Aorta (tissue), 5 donors: ENCODE measurements around the gene ATP6V1G2. TPM values are rescaled to one million over a fixed set of nuclear protein-coding genes. Genes with fewer than 3 reads are reported as not detected.
"Not testable (repeated sequence)": the region's sequence is repeated elsewhere in the genome, so short reads cannot be mapped to it uniquely, and the experiment has no call there.

ENCODE experiments used
- ATAC-seq: fragments of 200-7000 bp; cut with Tn5 transposase; one replicate; pipeline ENCODE4 v1.9.1; 2022; ENCODE audit warnings: moderate library complexity; ENCODE audit not compliant: low FRiP score
- DNase-seq, 2 donors: peaks; one replicate each; pipeline ENCODE4 v3.0.0-alpha.2; 2020
- H3K27ac ChIP-seq, 2 donors: one replicate each; pipeline ENCODE4 v1.5.1; 2013; ENCODE audit warnings: low read length in 2 of 2, mild to moderate bottlenecking in 2 of 2, moderate library complexity in 2 of 2, control low read depth in 1 of 2, inconsistent platforms in 1 of 2, low read depth in 1 of 2
- H3K27me3 ChIP-seq, 2 donors: one replicate each; pipeline ENCODE4 v1.6.1; 2013; ENCODE audit warnings: control low read depth in 1 of 2, low read length in 1 of 2, mild to moderate bottlenecking in 1 of 2, moderate library complexity in 1 of 2; ENCODE audit not compliant: insufficient read depth in 2 of 2, control insufficient read depth in 1 of 2
- H3K36me3 ChIP-seq, 2 donors: one replicate each; pipeline ENCODE4 v1.6.1; 2013; ENCODE audit warnings: control low read depth in 1 of 2, low read length in 1 of 2, mild to moderate bottlenecking in 1 of 2; ENCODE audit not compliant: insufficient read depth in 2 of 2, control insufficient read depth in 1 of 2
- H3K4me1 ChIP-seq, 2 donors: one replicate each; pipeline ENCODE4 v1.6.1; 2013; ENCODE audit warnings: low read length in 2 of 2, control low read depth in 1 of 2, mild to moderate bottlenecking in 1 of 2, moderate library complexity in 1 of 2; ENCODE audit not compliant: insufficient read depth in 2 of 2, control insufficient read depth in 1 of 2
- H3K4me3 ChIP-seq, 2 donors: one replicate each; pipeline ENCODE4 v1.5.1; 2013; ENCODE audit warnings: low read length in 2 of 2, control low read depth in 1 of 2, mild to moderate bottlenecking in 1 of 2
- H3K9me3 ChIP-seq: one replicate; pipeline ENCODE4 v1.6.1; 2013; ENCODE audit warnings: mild to moderate bottlenecking, low read length; ENCODE audit not compliant: control insufficient read depth
- WGBS, 2 donors: extraction: QIAGEN DNeasy Blood & Tissue Kit; methylation state at CpG; one replicate each; pipeline ENCODE4 v1.1.7; 2013; 5-methylcytosine and 5-hydroxymethylcytosine counted together
- intact Hi-C, 2 donors: fragments of 100-400 bp; cut with DNase I; formaldehyde crosslinking; loops; one replicate each; pipeline versions ENCODE4 v1.14.2 to v1.15.0; 2022
- polyA plus RNA-seq, 2 donors: library from polyadenylated mRNA; stranded (reverse); fragments of 200-250 nt; gene quantifications; one replicate each; pipeline ENCODE4 v1.2.3, GENCODE V29; 2013
- total RNA-seq, 2 donors: library from RNA; stranded (reverse); fragmentation: NEBNext Ultra II Directional; extraction: Animal tissue kit (Norgen Biotek cat#: 25700); gene quantifications; one replicate each; pipeline ENCODE4 v1.2.1, GENCODE V29; 2021
- donor health status: healthy with polysubstance abuse.
- donor health status: Bipolar disorder and iron deficiency.
- donor health status: DM: no; HTN: no; CAD: no.
- donor health status: DM: no; HTN: no; CAD: no.
- donor health status: DM: yes; HTN: yes; CAD: no.

Gene ATP6V1G2
- total and polyA plus RNA-seq, 4 donors, result 1.3 to 1.8 (median 1.5) TPM

DNA sequence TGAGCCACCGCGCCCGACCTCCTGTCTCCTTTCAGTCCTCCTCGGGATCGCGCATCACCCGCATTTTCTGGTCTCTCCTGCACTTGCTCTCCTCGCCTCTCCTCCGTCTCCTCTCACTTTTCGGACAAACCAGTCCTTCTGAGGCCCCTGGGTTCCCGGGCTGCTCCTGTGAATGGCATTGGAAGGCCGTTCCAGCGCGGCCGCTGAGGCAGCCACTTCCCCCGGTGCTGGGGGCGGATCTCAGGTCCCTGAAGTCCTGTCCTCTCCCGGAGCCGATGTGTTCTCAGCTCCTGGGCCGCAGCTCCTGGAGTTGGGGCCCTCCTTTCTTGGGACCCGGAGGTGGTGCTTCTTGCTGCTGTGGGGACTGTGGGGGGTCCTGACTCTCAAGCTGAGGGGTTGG is 47.7 kb downstream of the ATP6V1G2 start:
- ATAC-seq, result no peak
- H3K4me3 ChIP-seq, result no peak overlapping the region
- intact Hi-C loops, result loop anchor here in 1 of 2 donors (5.0 kb wide), 1 partner anchor 99 kb away; no protein-coding TSS in a partner anchor
- no peaks in the 10 kb centered on the region for H3K27me3 ChIP-seq
- H3K27ac ChIP-seq, result no peak overlapping the region
- no peak for DNase-seq
- no peaks in the 10 kb centered on the region for H3K9me3 ChIP-seq
- peaks cover 0 to 1% of the 10 kb centered on the region in 2 donors for H3K4me1 ChIP-seq
- no peaks in the 10 kb centered on the region for H3K36me3 ChIP-seq
- WGBS, 2 donors, result 6 to 13% methylated on average over 21 of the region's 21 CpGs

DNA sequence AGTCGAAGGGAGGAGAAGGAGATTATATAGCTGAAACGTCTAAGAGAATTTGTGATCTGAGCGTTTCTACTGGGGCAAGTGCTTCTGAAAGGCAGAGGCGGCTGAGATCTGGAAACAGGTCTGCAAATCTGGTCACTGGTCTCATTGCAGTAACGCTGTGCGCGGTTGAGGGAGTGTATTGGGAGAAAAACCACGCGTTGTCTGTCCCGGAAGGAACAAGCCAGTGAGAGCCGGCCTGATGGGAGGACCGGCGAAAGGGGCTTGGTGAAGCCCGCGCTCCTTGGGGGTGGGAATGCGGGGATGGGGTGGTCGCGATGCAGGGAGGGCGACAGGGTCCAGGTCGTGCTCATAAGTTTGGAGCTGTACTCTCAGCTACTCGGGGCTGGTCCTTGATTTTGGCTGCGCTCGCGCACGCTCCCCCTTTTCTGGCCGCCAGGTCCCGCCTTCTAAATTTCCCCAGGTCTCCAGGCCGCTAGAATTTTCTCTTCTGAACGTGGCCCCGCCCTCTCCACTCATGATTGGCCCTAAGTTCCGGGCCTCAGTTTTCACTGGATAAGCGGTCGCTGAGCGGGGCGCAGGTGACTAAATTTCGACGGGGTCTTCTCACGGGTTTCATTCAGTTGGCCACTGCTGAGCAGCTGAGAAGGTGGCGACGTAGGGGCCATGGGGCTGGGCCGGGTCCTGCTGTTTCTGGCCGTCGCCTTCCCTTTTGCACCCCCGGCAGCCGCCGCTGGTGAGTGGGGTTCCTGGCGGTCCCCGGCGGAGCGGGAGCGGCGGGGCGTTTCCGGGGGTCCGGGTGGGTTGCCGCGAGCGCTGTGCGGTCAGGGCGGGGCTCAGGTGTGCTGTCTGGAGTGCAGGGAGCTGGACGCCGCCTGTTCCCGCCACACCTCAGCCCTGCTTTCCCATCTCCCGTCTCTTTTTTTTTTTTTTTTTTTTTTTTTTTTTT is 48.6 kb downstream of the ATP6V1G2 start, which contains the start of gene MICB:
MICB (plus strand) TSS at position 615 of the 946 bp plus-strand sequence; CDS start at position 664, 49 bp downstream.
- Histone ChIP-seq H3K36me3 (no peaks in the 10 kb centered on the region), H3K4me1 (peaks cover 0 to 1% of the 10 kb centered on the region in 2 donors), H3K27ac (peak within 1 kb of the TSS in 1 of 2 donors; percentile 17), H3K9me3 (no peaks in the 10 kb centered on the region), H3K27me3 (no peaks in the 10 kb centered on the region), H3K4me3 (peak within 1 kb of the TSS; percentile 2 to 70)
- 1 to 2% methylated on average over 57 to 64 of the region's 64 CpGs for WGBS, 2 donors
- ATAC-seq (peak; percentile 77), DNase-seq (peak; percentile 83 to 89)
- intact Hi-C loops, result loop anchor here in 1 of 2 donors (5.0 kb wide), 1 partner anchor 99 kb away; no protein-coding TSS in a partner anchor

DNA sequence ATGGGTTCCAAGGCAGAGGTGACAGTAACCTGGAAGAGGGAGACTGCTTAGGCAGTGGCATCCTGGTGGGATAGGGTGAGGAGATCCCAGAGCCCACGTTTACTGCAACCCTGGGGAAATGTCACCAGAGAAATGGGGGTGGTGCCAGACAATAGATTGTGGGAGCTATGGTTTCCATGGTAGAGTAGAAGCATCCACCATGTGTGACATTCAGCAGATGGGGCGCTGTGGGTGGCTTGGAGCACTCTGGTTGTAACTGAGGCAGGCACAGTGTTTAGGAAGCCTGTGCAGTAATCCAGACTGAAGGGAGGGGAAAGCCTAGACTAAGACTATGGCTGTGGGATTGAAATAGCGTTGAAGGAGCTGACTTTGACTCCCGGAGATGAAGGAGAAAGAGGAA is 49.6 kb downstream of the ATP6V1G2 start:
- intact Hi-C loops, result loop anchor here in 1 of 2 donors (5.0 kb wide), 1 partner anchor 100 kb away; no protein-coding TSS in a partner anchor
- not testable (repeated sequence) for H3K4me3 ChIP-seq, H3K4me1 ChIP-seq, H3K36me3 ChIP-seq, ATAC-seq, H3K27me3 ChIP-seq, H3K9me3 ChIP-seq, DNase-seq
- WGBS, 2 donors, result 47 to 63% methylated on average over 3 to 4 of the region's 4 CpGs
- peak overlapping the region in 1 of 2 donors; percentile 16 for H3K27ac ChIP-seq

DNA sequence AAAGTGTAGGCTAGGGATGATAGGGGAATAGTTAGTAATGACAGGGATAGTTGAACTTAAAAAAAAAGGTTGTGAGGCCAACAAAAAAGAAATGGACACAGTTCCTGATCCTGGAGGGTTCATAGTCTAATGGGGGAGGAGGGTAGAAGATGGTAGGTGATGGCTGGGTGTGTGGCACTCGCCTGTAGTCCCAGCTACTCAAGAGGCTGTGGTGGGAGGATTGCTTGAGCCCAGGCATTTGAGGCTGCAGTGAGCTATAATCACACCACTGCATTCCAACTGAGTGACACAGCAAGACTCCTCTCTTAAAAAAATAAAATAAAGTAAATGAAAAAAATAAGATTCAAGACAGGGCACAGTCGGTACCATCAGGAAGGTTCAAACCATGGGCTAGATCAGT is 50.8 kb downstream of the ATP6V1G2 start:
- DNase-seq, result no peak
- Histone ChIP-seq H3K4me1 (peaks cover 0 to 1% of the 10 kb centered on the region in 2 donors), H3K27me3 (no peaks in the 10 kb centered on the region), H3K4me3 (no peak overlapping the region), H3K9me3 (no peaks in the 10 kb centered on the region), H3K27ac (no peak overlapping the region), H3K36me3 (no peaks in the 10 kb centered on the region)
- 26 to 54% methylated on average over 2 of the region's 2 CpGs for WGBS, 2 donors
- ATAC-seq, result no peak
- intact Hi-C loops, result loop anchor here in 1 of 2 donors (5.0 kb wide), 1 partner anchor 102 kb away; no protein-coding TSS in a partner anchor

Other genes starting within 250 kb of the ATP6V1G2 start
Only the 30 nearest of the 31 such genes appear.
- gene HLA-B, start 189.4 kb downstream of the ATP6V1G2 start, total RNA-seq, result 1,000 to 10,000 TPM in 1 of 2 donors, 100 to 1,000 TPM in 1; 862 to 1,392 TPM
- 100 to 1,000 TPM; 209 to 214 TPM for gene HLA-B, start 189.4 kb downstream of the ATP6V1G2 start, polyA plus RNA-seq
- gene MICA, start 143.0 kb downstream of the ATP6V1G2 start, total RNA-seq, result 10 to 100 TPM; 19.8 to 29.2 TPM
- 10 to 100 TPM; 25.3 to 89.6 TPM for gene MICA, start 143.0 kb downstream of the ATP6V1G2 start, polyA plus RNA-seq
- gene MICB, start 48.5 kb downstream of the ATP6V1G2 start, total RNA-seq, result 1 to 10 TPM; 4.7 to 6.2 TPM
- gene MICB, start 48.5 kb downstream of the ATP6V1G2 start, polyA plus RNA-seq, result 1 to 10 TPM; 1.8 to 3.5 TPM
- not detected for gene MCCD1, start 17.6 kb downstream of the ATP6V1G2 start, total RNA-seq
- gene MCCD1, start 17.6 kb downstream of the ATP6V1G2 start, polyA plus RNA-seq, result not detected
- gene DDX39B, start 4.6 kb downstream of the ATP6V1G2 start, total RNA-seq, result 100 to 1,000 TPM; 235 to 270 TPM
- gene DDX39B, start 4.6 kb downstream of the ATP6V1G2 start, polyA plus RNA-seq, result 100 to 1,000 TPM; 146 to 570 TPM
- gene NFKBIL1, start 1.0 kb upstream of the ATP6V1G2 start, total RNA-seq, result 10 to 100 TPM; 16.0 to 19.8 TPM
- 10 to 100 TPM; 24.2 to 49.5 TPM for gene NFKBIL1, start 1.0 kb upstream of the ATP6V1G2 start, polyA plus RNA-seq
- not detected for gene LTA, start 25.7 kb upstream of the ATP6V1G2 start, total RNA-seq
- under 1 TPM in 1 of 2 donors, not detected in 1; 0.18 TPM for gene LTA, start 25.7 kb upstream of the ATP6V1G2 start, polyA plus RNA-seq
- 1 to 10 TPM in 1 of 2 donors, under 1 TPM in 1; 0.66 to 1.9 TPM for gene TNF, start 29.0 kb upstream of the ATP6V1G2 start, total RNA-seq
- 1 to 10 TPM in 1 of 2 donors, under 1 TPM in 1; 0.23 to 1.3 TPM for gene TNF, start 29.0 kb upstream of the ATP6V1G2 start, polyA plus RNA-seq
- gene LTB, start 35.8 kb upstream of the ATP6V1G2 start, total RNA-seq, result 1 to 10 TPM; 1.4 to 3.6 TPM
- 1 to 10 TPM in 1 of 2 donors, under 1 TPM in 1; 0.88 to 2.5 TPM for gene LTB, start 35.8 kb upstream of the ATP6V1G2 start, polyA plus RNA-seq
- gene LST1, start 39.7 kb upstream of the ATP6V1G2 start, total RNA-seq, result 10 to 100 TPM; 21.1 to 24.6 TPM
- gene LST1, start 39.7 kb upstream of the ATP6V1G2 start, polyA plus RNA-seq, result 10 to 100 TPM in 1 of 2 donors, 1 to 10 TPM in 1; 7.9 to 23.4 TPM
- gene NCR3, start 46.4 kb upstream of the ATP6V1G2 start, total RNA-seq, result not detected
- not detected for gene NCR3, start 46.4 kb upstream of the ATP6V1G2 start, polyA plus RNA-seq
- 10 to 100 TPM; 32.6 to 68.3 TPM for gene AIF1, start 68.6 kb upstream of the ATP6V1G2 start, total RNA-seq
- gene AIF1, start 68.6 kb upstream of the ATP6V1G2 start, polyA plus RNA-seq, result 100 to 1,000 TPM in 1 of 2 donors, 10 to 100 TPM in 1; 38.2 to 166 TPM
- 100 to 1,000 TPM; 154 to 164 TPM for gene PRRC2A, start 74.1 kb upstream of the ATP6V1G2 start, total RNA-seq
- 100 to 1,000 TPM in 1 of 2 donors, 10 to 100 TPM in 1; 28.5 to 152 TPM for gene PRRC2A, start 74.1 kb upstream of the ATP6V1G2 start, polyA plus RNA-seq
- 100 to 1,000 TPM; 207 to 215 TPM for gene BAG6, start 106.1 kb upstream of the ATP6V1G2 start, total RNA-seq
- gene BAG6, start 106.1 kb upstream of the ATP6V1G2 start, polyA plus RNA-seq, result 100 to 1,000 TPM in 1 of 2 donors, 10 to 100 TPM in 1; 75.0 to 379 TPM
- under 1 TPM; 0.42 to 0.96 TPM for gene APOM, start 109.3 kb upstream of the ATP6V1G2 start, total RNA-seq
- 1 to 10 TPM in 1 of 2 donors, not detected in 1; 2.6 TPM for gene APOM, start 109.3 kb upstream of the ATP6V1G2 start, polyA plus RNA-seq
- 10 to 100 TPM; 18.3 to 20.2 TPM for gene C6orf47, start 114.2 kb upstream of the ATP6V1G2 start, total RNA-seq
- 10 to 100 TPM in 1 of 2 donors, 1 to 10 TPM in 1; 7.5 to 12.0 TPM for gene C6orf47, start 114.2 kb upstream of the ATP6V1G2 start, polyA plus RNA-seq
- gene GPANK1, start 118.4 kb upstream of the ATP6V1G2 start, total RNA-seq, result 10 to 100 TPM; 10.9 to 16.5 TPM
- 10 to 100 TPM; 15.9 to 22.8 TPM for gene GPANK1, start 118.4 kb upstream of the ATP6V1G2 start, polyA plus RNA-seq
- 100 to 1,000 TPM; 100 to 106 TPM for gene CSNK2B, start 119.5 kb upstream of the ATP6V1G2 start, total RNA-seq
- 100 to 1,000 TPM; 122 to 191 TPM for gene CSNK2B, start 119.5 kb upstream of the ATP6V1G2 start, polyA plus RNA-seq
- gene LY6G5B, start 123.4 kb upstream of the ATP6V1G2 start, total RNA-seq, result 10 to 100 TPM; 19.6 to 20.8 TPM
- gene LY6G5B, start 123.4 kb upstream of the ATP6V1G2 start, polyA plus RNA-seq, result 10 to 100 TPM in 1 of 2 donors, 1 to 10 TPM in 1; 1.6 to 25.1 TPM
- 1 to 10 TPM; 1.2 to 3.3 TPM for gene LY6G5C, start 134.5 kb upstream of the ATP6V1G2 start, total RNA-seq
- gene LY6G5C, start 134.5 kb upstream of the ATP6V1G2 start, polyA plus RNA-seq, result 1 to 10 TPM; 3.3 to 5.9 TPM
- gene ABHD16A, start 156.7 kb upstream of the ATP6V1G2 start, total RNA-seq, result 10 to 100 TPM; 41.8 to 48.1 TPM
- 10 to 100 TPM; 12.9 to 50.1 TPM for gene ABHD16A, start 156.7 kb upstream of the ATP6V1G2 start, polyA plus RNA-seq
- not detected for gene LY6G6F, start 160.3 kb upstream of the ATP6V1G2 start, total RNA-seq
- not detected for gene LY6G6F, start 160.3 kb upstream of the ATP6V1G2 start, polyA plus RNA-seq
- not detected for gene LY6G6D, start 168.7 kb upstream of the ATP6V1G2 start, total RNA-seq
- not detected for gene LY6G6D, start 168.7 kb upstream of the ATP6V1G2 start, polyA plus RNA-seq
- not detected for gene LY6G6C, start 175.1 kb upstream of the ATP6V1G2 start, total RNA-seq
- gene LY6G6C, start 175.1 kb upstream of the ATP6V1G2 start, polyA plus RNA-seq, result not detected
- under 1 TPM; 0.84 to 0.96 TPM for gene MPIG6B, start 176.8 kb upstream of the ATP6V1G2 start, total RNA-seq
- not detected for gene MPIG6B, start 176.8 kb upstream of the ATP6V1G2 start, polyA plus RNA-seq
- gene DDAH2, start 182.7 kb upstream of the ATP6V1G2 start, total RNA-seq, result 100 to 1,000 TPM; 122 to 133 TPM
- gene DDAH2, start 182.7 kb upstream of the ATP6V1G2 start, polyA plus RNA-seq, result 100 to 1,000 TPM; 118 to 189 TPM
- 100 to 1,000 TPM; 303 to 322 TPM for gene CLIC1, start 189.9 kb upstream of the ATP6V1G2 start, total RNA-seq
- gene CLIC1, start 189.9 kb upstream of the ATP6V1G2 start, polyA plus RNA-seq, result 100 to 1,000 TPM; 331 to 368 TPM
- gene MSH5, start 193.4 kb upstream of the ATP6V1G2 start, total RNA-seq, result 10 to 100 TPM in 1 of 2 donors, 1 to 10 TPM in 1; 5.9 to 15.1 TPM
- 1 to 10 TPM in 1 of 2 donors, not detected in 1; 7.0 TPM for gene MSH5, start 193.4 kb upstream of the ATP6V1G2 start, polyA plus RNA-seq
- 1 to 10 TPM in 1 of 2 donors, under 1 TPM in 1; 0.68 to 2.9 TPM for gene SAPCD1, start 216.0 kb upstream of the ATP6V1G2 start, total RNA-seq
- gene SAPCD1, start 216.0 kb upstream of the ATP6V1G2 start, polyA plus RNA-seq, result 1 to 10 TPM in 1 of 2 donors, not detected in 1; 3.2 TPM
- gene VWA7, start 230.7 kb upstream of the ATP6V1G2 start, total RNA-seq, result 1 to 10 TPM in 1 of 2 donors, under 1 TPM in 1; 0.58 to 1.3 TPM
- under 1 TPM in 1 of 2 donors, not detected in 1; 0.23 TPM for gene VWA7, start 230.7 kb upstream of the ATP6V1G2 start, polyA plus RNA-seq